Stomach (tissue), 4 donors: ENCODE results near the gene TRANK1.

ENCODE experiments used
- EP300 ChIP-seq: sonication (generic); formaldehyde crosslinking; IDR thresholded peaks from one replicate; pipeline ENCODE4 v1.6.1; 2017; ENCODE audit warnings: antibody characterized with exemption
- POLR2A ChIP-seq, 4 donors: fragments of 450-650 bp; IDR thresholded peaks; one replicate each; pipeline ENCODE4 v1.6.1; 2016; ENCODE audit warnings: antibody characterized with exemption in 4 of 4, control low read depth in 2 of 4, mild to moderate bottlenecking in 1 of 4, moderate library complexity in 1 of 4

DNA sequence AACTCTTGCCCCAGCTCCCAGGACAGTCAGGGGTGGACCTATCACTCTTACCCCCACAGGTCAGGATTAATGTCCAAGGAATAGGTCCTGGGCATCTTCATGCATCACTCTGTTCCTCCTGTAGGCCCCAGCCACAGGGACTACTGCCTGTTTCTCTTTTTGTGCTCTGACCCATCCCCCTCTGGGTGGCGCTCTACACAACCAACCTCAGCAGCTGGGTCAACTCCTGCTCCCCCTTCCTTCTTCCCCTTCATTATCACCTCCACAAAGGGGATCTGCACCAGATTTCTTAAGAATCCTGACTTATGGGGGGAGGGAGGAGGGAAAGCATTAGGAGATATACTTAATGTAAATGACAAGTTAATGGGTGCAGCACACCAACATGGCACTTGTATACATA, 12.2 kb upstream of the TRANK1 start:
- TF ChIP-seq POLR2A (IDR thresholded peaks at IDR 0.05) (no peak), EP300 (no peak)
